ENCODE measurements around the gene PRDM9.
"Not testable (repeated sequence)": the region's sequence is repeated elsewhere in the genome, so short reads cannot be mapped to it uniquely, and the experiment has no call there.

PRDM9 gene

GRCh38 chr5:23507278-23507685 lies at the start of gene PRDM9:
PRDM9 (plus strand) TSS chr5:23507609; CDS start chr5:23509034, 1,425 bp downstream.
- DNase-seq (ENCODE audit: low read depth in 2 of 2): peak in 1 of 2 experiments; percentile 15

- DNase-seq (ENCODE audit: low read depth in 2 of 2): no peak
Observed at GRCh38 chr5:23457780-23458179, 49.6 kb upstream of the PRDM9 start.

GRCh38 chr5:23459214-23459613 lies 48.2 kb upstream of the PRDM9 start:
- DNase-seq (ENCODE audit: low read depth in 2 of 2): no peak

GRCh38 chr5:23461576-23461975 lies 45.8 kb upstream of the PRDM9 start:
- no peak for DNase-seq (ENCODE audit: low read depth in 2 of 2)

GRCh38 chr5:23466401-23466912 lies 41.0 kb upstream of the PRDM9 start:
- DNase-seq (ENCODE audit: low read depth in 2 of 2): peak in 1 of 2 experiments; percentile 10

- DNase-seq (ENCODE audit: low read depth in 2 of 2): no peak
Observed at GRCh38 chr5:23468658-23469057, 38.8 kb upstream of the PRDM9 start.

- no peak for DNase-seq (ENCODE audit: low read depth in 2 of 2)
Observed at GRCh38 chr5:23473915-23474314, 33.5 kb upstream of the PRDM9 start.

- DNase-seq (ENCODE audit: low read depth in 2 of 2): no peak
Observed at GRCh38 chr5:23474315-23474714, 33.1 kb upstream of the PRDM9 start.

GRCh38 chr5:23476580-23476979 lies 30.8 kb upstream of the PRDM9 start:
- no peak for DNase-seq (ENCODE audit: low read depth in 2 of 2)

- no peak for DNase-seq (ENCODE audit: low read depth in 2 of 2)
Observed at GRCh38 chr5:23482642-23483041, 24.8 kb upstream of the PRDM9 start.

- no peak for DNase-seq (ENCODE audit: low read depth in 2 of 2)
Observed at GRCh38 chr5:23483090-23483489, 24.3 kb upstream of the PRDM9 start.

GRCh38 chr5:23484096-23484495 lies 23.3 kb upstream of the PRDM9 start:
- DNase-seq (ENCODE audit: low read depth in 2 of 2): no peak

- DNase-seq (ENCODE audit: low read depth in 2 of 2): not testable (repeated sequence)
Observed at GRCh38 chr5:23486227-23486626, 21.2 kb upstream of the PRDM9 start.

- DNase-seq (ENCODE audit: low read depth in 2 of 2): no peak
Observed at GRCh38 chr5:23490993-23491392, 16.4 kb upstream of the PRDM9 start.

GRCh38 chr5:23494558-23494957 lies 12.9 kb upstream of the PRDM9 start:
- DNase-seq (ENCODE audit: low read depth in 2 of 2): no peak

- DNase-seq (ENCODE audit: low read depth in 2 of 2): no peak
Observed at GRCh38 chr5:23496576-23496975, 10.8 kb upstream of the PRDM9 start.

- no peak for DNase-seq (ENCODE audit: low read depth in 2 of 2)
Observed at GRCh38 chr5:23506329-23507236, 826 bp upstream of the PRDM9 start.

GRCh38 chr5:23510434-23510833 lies 3.0 kb downstream of the PRDM9 start:
- not testable (repeated sequence) for DNase-seq (ENCODE audit: low read depth in 2 of 2)

- no peak for DNase-seq (ENCODE audit: low read depth in 2 of 2)
Observed at GRCh38 chr5:23522553-23522952, 15.1 kb downstream of the PRDM9 start.

- DNase-seq (ENCODE audit: low read depth in 2 of 2): no peak
Observed at GRCh38 chr5:23523031-23523430, 15.6 kb downstream of the PRDM9 start.

- DNase-seq (ENCODE audit: low read depth in 2 of 2): no peak
Observed at GRCh38 chr5:23523998-23524397, 16.6 kb downstream of the PRDM9 start.

GRCh38 chr5:23525751-23526150 lies 18.3 kb downstream of the PRDM9 start:
- DNase-seq (ENCODE audit: low read depth in 2 of 2): no peak

- DNase-seq (ENCODE audit: low read depth in 2 of 2): not testable (repeated sequence)
Observed at GRCh38 chr5:23526616-23527015, 19.2 kb downstream of the PRDM9 start.
